Sigmoid colon (tissue), 4 donors: ENCODE data around the gene GPD2.
"Not testable (repeated sequence)": the region's sequence is repeated elsewhere in the genome, so short reads cannot be mapped to it uniquely, and the experiment has no call there.

Source experiments
- CTCF ChIP-seq, 4 experiments: fragments of 450-650 bp in 3 of 4; fragments of 200-600 bp in 1 of 4; IDR thresholded peaks; one replicate each; pipeline ENCODE4 v1.5.1; 2016 to 2019; ENCODE audit warnings: antibody characterized with exemption in 4 of 4, mild to moderate bottlenecking in 3 of 4, moderate library complexity in 2 of 4
- EP300 ChIP-seq, 4 donors: sonication (generic); formaldehyde crosslinking; IDR thresholded peaks; one replicate each; pipeline ENCODE4 v1.6.1; 2017; ENCODE audit warnings: antibody characterized with exemption in 4 of 4

DNA sequence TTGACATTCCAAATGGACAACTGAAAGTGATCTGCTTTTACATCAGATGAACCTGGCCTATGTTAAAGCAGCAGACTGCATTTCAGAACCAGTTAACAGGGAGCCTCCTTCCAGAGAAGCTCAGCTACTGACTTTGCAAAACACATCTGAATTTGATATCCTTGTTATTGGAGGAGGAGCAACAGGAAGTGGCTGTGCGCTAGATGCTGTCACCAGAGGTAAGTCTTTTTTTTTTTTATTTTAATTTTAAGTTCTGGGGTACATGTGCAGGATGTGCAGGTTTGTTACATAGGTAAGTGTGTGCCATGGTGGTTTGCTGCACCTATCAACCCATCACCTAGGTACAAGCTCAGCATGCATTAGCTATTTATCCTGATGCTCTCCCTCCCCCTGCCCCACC lies 59.8 kb downstream of the GPD2 start:
- TF ChIP-seq CTCF, EP300 (IDR thresholded peaks at IDR 0.05): not testable (repeated sequence)
